Measurements from ENCODE around the gene CHST10. TPM values are rescaled to one million over a fixed set of nuclear protein-coding genes. Genes with fewer than 3 reads are reported as not detected.
"Not testable (repeated sequence)": the region's sequence is repeated elsewhere in the genome, so short reads cannot be mapped to it uniquely, and the experiment has no call there.

The CHST10 gene
- polyA plus RNA-seq, 4 donors, result 0.27 to 3.3 (median 2.3) TPM; not detected in 1

GRCh38 chr2:100352521-100352920 lies 64.9 kb downstream of the CHST10 start:
- no peaks in the 10 kb centered on the region for H3K4me1 ChIP-seq (ENCODE audit: control insufficient read depth in 3 of 3, insufficient read depth in 2 of 3, low read depth in 1 of 3, low read length in 2 of 3)
- DNase-seq (no peak), FAIRE-seq (no peak)
- H3K4me3 ChIP-seq (ENCODE audit: low read depth in 1 of 3, low read length in 3 of 3), result no peak overlapping the region
- no peak overlapping the region for H3K27ac ChIP-seq (ENCODE audit: low read depth in 1 of 3, low read length in 2 of 3)
- peaks cover 0 to 4% (median 0%) of the 10 kb centered on the region in 3 donors for H3K27me3 ChIP-seq (ENCODE audit: control insufficient read depth in 3 of 3, insufficient read depth in 3 of 3, low read length in 3 of 3)
- no peaks in the 10 kb centered on the region for H3K9me3 ChIP-seq (ENCODE audit: control insufficient read depth in 2 of 2, insufficient read depth in 1 of 2, low read depth in 1 of 2, low read length in 1 of 2)
- 74 to 82% (median 76%) methylated on average over 7 of the region's 7 CpGs for WGBS, 3 donors
- H3K36me3 ChIP-seq (ENCODE audit: control insufficient read depth in 3 of 3, insufficient read depth in 2 of 3, low read depth in 1 of 3, low read length in 3 of 3), result no peaks in the 10 kb centered on the region

GRCh38 chr2:100350661-100351185 lies 66.7 kb downstream of the CHST10 start:
- Histone ChIP-seq H3K27ac (ENCODE audit: low read depth in 1 of 3, low read length in 2 of 3) (no peak overlapping the region), H3K36me3 (ENCODE audit: control insufficient read depth in 3 of 3, insufficient read depth in 2 of 3, low read depth in 1 of 3, low read length in 3 of 3) (no peaks in the 10 kb centered on the region), H3K4me1 (ENCODE audit: control insufficient read depth in 3 of 3, insufficient read depth in 2 of 3, low read depth in 1 of 3, low read length in 2 of 3) (no peaks in the 10 kb centered on the region), H3K4me3 (ENCODE audit: low read depth in 1 of 3, low read length in 3 of 3) (no peak overlapping the region), H3K27me3 (ENCODE audit: control insufficient read depth in 3 of 3, insufficient read depth in 3 of 3, low read length in 3 of 3) (peaks cover 0 to 2% (median 0%) of the 10 kb centered on the region in 3 donors), H3K9me3 (ENCODE audit: control insufficient read depth in 2 of 2, insufficient read depth in 1 of 2, low read depth in 1 of 2, low read length in 1 of 2) (no peaks in the 10 kb centered on the region)
- FAIRE-seq, result no peak
- 72 to 77% (median 74%) methylated on average over 13 of the region's 13 CpGs for WGBS, 3 donors
- no peak for DNase-seq

- 4 to 22% (median 6%) methylated on average over 1 of the region's 1 CpG for WGBS, 3 donors
- H3K36me3 ChIP-seq (ENCODE audit: control insufficient read depth in 3 of 3, insufficient read depth in 2 of 3, low read depth in 1 of 3, low read length in 3 of 3); H3K4me1 ChIP-seq (ENCODE audit: control insufficient read depth in 3 of 3, insufficient read depth in 2 of 3, low read depth in 1 of 3, low read length in 2 of 3); DNase-seq; FAIRE-seq; H3K9me3 ChIP-seq (ENCODE audit: control insufficient read depth in 2 of 2, insufficient read depth in 1 of 2, low read depth in 1 of 2, low read length in 1 of 2); H3K4me3 ChIP-seq (ENCODE audit: low read depth in 1 of 3, low read length in 3 of 3); H3K27ac ChIP-seq (ENCODE audit: low read depth in 1 of 3, low read length in 2 of 3); H3K27me3 ChIP-seq (ENCODE audit: control insufficient read depth in 3 of 3, insufficient read depth in 3 of 3, low read length in 3 of 3): not testable (repeated sequence)
Measured at GRCh38 chr2:100345144-100345543, 72.3 kb downstream of the CHST10 start.

- H3K9me3 ChIP-seq (ENCODE audit: control insufficient read depth in 2 of 2, insufficient read depth in 1 of 2, low read depth in 1 of 2, low read length in 1 of 2), result peaks cover 0 to 3% of the 10 kb centered on the region in 2 donors
- no peak overlapping the region for H3K4me3 ChIP-seq (ENCODE audit: low read depth in 1 of 3, low read length in 3 of 3)
- no peak overlapping the region for H3K27ac ChIP-seq (ENCODE audit: low read depth in 1 of 3, low read length in 2 of 3)
- H3K36me3 ChIP-seq (ENCODE audit: control insufficient read depth in 3 of 3, insufficient read depth in 2 of 3, low read depth in 1 of 3, low read length in 3 of 3), result no peaks in the 10 kb centered on the region
- DNase-seq (no peak), FAIRE-seq (no peak)
- H3K4me1 ChIP-seq (ENCODE audit: control insufficient read depth in 3 of 3, insufficient read depth in 2 of 3, low read depth in 1 of 3, low read length in 2 of 3), result no peaks in the 10 kb centered on the region
- WGBS, 3 donors, result 53 to 65% (median 58%) methylated on average over 4 of the region's 4 CpGs
- peaks cover 0 to 8% (median 0%) of the 10 kb centered on the region in 3 donors for H3K27me3 ChIP-seq (ENCODE audit: control insufficient read depth in 3 of 3, insufficient read depth in 3 of 3, low read length in 3 of 3)
Measured at GRCh38 chr2:100344433-100344832, 73.0 kb downstream of the CHST10 start.

GRCh38 chr2:100342466-100342865 lies 75.0 kb downstream of the CHST10 start:
- not testable (repeated sequence) for DNase-seq; H3K27me3 ChIP-seq (ENCODE audit: control insufficient read depth in 3 of 3, insufficient read depth in 3 of 3, low read length in 3 of 3); H3K36me3 ChIP-seq (ENCODE audit: control insufficient read depth in 3 of 3, insufficient read depth in 2 of 3, low read depth in 1 of 3, low read length in 3 of 3); FAIRE-seq; H3K27ac ChIP-seq (ENCODE audit: low read depth in 1 of 3, low read length in 2 of 3); H3K4me1 ChIP-seq (ENCODE audit: control insufficient read depth in 3 of 3, insufficient read depth in 2 of 3, low read depth in 1 of 3, low read length in 2 of 3); H3K4me3 ChIP-seq (ENCODE audit: low read depth in 1 of 3, low read length in 3 of 3); H3K9me3 ChIP-seq (ENCODE audit: control insufficient read depth in 2 of 2, insufficient read depth in 1 of 2, low read depth in 1 of 2, low read length in 1 of 2)
- WGBS, 3 donors, result 81 to 96% (median 91%) methylated on average over 2 of the region's 2 CpGs

Other genes with a start within 250 kb of the CHST10 start
- 1 to 10 TPM in 1 of 4 donors, under 1 TPM in 2, not detected in 1; under 0.01 to 1.5 (median 0.43) TPM for gene LONRF2, start 95.2 kb downstream of the CHST10 start, polyA plus RNA-seq
- gene NMS, start 52.8 kb upstream of the CHST10 start, polyA plus RNA-seq, result not detected
- gene PDCL3, start 145.3 kb upstream of the CHST10 start, polyA plus RNA-seq, result 10 to 100 TPM; 19.2 to 30.8 (median 20.2) TPM

Measured in small intestine (tissue), 7 donors.